ENCODE results near the gene YKT6.
"Not testable (repeated sequence)": the region's sequence is repeated elsewhere in the genome, so short reads cannot be mapped to it uniquely, and the experiment has no call there.

YKT6 gene

GRCh38 chr7:44200699-44201461, at the start of gene YKT6:
Gene YKT6, plus strand, starts transcription at chr7:44200978. Its CDS starts 158 bp downstream, at chr7:44201136.
- peak; percentile 99 for DNase-seq (ENCODE audit: low spot score)

DNA sequence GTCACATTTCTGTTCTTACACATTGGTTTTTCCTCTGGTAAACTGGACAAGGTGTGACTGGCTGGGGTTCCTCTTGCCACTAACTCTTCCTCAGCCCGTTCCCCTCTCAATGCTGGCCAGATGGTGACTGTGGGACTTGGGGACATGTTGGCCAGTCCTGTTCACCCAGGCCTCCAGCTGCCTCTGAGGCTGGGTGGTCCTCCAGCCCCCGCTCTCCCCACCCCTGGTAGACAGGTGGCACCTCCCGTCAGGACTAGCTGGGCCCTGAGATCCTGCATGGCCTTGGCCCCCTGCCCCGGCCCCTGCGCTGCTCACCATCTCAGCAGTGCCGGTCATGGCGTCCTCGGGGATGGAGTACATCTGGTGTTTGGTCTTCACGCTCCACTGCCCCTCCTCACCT, 48.8 kb upstream of the YKT6 start:
- no peak for DNase-seq (ENCODE audit: low spot score)

GRCh38 chr7:44152971-44153947, 47.5 kb upstream of the YKT6 start:
- DNase-seq (ENCODE audit: low spot score) = no peak

GRCh38 chr7:44153948-44154335, 46.8 kb upstream of the YKT6 start:
- no peak for DNase-seq (ENCODE audit: low spot score)

- DNase-seq (ENCODE audit: low spot score) = no peak
These were observed 46.1 kb upstream of the YKT6 start for GRCh38 chr7:44154703-44155102.

DNA sequence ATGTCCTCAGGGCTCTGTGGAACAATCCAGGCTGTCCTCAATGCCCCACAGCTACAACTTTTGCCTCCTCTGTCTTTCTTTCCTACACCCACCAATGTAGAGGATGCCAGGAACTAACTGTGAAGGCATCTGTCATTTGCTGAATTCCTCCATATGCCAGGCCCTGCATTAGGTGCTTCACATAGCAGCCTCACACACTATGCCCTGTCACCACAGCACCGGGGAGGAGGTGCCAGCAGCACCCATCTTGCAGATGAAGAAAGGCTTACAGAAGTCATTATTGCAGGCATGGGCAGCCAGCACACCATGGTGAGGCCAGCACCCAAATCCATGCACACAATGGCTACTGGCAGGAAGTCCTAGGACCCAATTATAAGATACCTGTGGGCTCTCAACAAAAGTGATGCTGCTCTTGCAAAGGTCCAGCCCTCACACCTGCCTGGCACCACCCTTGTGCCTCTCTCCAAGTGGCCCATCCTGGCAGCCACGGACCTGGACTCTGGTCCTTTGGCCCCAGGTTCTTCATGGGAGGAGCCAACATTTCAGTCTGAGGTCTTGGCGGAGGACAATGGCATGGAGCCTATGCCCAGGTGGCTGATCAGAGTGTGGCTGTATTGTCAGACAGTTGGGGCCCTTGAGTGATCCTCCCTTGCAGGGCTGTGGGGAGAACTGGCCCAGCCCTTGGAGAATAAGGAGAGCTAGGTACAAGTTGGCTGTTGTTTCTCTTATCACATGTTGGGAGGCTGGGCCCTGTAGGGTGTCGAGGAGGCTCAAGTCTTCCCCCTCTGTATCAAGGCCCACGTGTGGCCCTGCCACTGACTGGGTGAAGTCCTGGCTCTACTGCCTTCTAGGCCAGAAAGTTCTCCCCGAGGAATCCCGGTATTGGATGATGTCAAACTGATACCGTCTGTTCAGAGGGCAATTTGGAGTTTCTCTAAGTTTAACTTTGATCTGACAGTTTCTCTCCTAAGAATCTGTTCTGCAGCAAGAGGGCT, 45.3 kb upstream of the YKT6 start:
- DNase-seq (ENCODE audit: low spot score) = no peak

- DNase-seq (ENCODE audit: low spot score) = no peak
These were observed 44.2 kb upstream of the YKT6 start for GRCh38 chr7:44156453-44157010.

- DNase-seq (ENCODE audit: low spot score) = no peak
These were observed 43.4 kb upstream of the YKT6 start for GRCh38 chr7:44157116-44158080.

DNA sequence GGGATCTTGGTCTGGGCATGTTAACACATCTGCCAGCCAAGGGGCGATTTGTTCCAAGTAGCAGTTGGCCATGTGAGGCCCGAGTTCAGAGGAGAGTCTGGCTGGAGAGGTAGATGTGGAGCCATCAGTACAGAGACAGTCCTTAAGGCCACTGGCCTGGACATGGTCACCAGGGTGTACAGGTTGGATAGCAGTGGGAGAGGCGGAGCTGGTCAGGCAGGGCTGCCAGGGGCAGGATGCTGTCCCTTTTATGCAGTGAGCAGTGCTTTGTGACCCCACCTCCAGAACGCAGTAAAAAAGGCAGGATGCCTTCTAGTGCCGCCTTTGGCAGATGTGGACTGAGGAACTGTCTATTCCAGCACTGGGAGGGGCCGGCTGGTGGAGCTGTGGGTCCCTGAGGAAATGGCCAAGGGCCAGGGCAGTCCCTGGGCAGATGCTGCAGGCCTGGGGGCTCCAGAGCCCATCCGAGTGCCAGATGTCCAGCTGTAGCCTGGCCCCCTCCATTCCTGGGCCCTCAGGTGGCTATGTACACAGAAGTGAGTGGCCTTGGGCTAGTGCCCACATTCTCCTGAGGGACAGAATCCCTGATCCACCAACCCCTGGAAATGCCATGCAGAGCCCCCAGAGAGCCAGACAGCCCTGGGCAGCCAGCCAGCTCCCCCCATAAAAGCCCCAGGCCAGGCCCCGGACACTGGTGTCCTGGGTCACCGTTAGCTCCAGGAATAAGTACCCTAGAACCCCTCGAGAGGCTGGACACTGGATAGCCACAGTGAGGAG, 42.5 kb upstream of the YKT6 start:
- DNase-seq (ENCODE audit: low spot score) = no peak

DNA sequence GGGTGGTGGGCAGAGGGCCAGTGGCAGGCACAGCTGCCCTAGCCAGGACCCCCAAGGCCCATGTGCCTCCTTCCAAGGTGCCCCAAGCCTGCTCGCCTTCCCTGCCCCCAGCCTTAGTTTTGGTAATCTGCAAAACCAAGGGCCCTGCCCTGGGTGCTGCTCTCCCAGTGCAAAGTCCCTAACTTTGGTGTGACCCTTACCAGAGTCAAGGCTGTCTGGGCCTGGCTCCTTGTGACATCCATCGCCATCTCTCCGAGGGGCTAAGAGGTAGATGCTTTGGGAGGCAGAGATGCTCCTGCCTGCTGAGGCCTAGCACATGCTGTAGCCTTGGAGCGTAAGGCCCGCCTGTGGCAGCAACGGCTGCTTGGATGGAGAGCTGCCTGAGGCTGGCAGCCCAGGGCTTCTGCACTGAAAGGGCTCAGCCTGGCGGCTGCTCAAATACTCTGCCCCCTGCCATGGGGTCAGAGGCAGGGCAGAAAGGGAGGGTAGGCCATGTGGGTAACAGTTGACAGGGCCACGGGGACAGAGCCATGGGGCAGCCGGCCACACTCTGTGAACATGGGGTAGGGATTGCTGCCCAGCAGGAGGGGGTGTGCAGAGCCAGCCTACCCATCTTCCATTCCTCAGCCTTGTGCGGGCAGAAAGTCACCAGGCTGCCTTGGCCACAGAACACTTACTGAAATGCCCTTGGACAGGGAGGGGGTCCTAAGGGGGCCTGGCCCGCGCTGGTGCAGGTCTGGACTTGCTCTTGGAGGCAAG, 41.7 kb upstream of the YKT6 start:
- no peak for DNase-seq (ENCODE audit: low spot score)

DNA sequence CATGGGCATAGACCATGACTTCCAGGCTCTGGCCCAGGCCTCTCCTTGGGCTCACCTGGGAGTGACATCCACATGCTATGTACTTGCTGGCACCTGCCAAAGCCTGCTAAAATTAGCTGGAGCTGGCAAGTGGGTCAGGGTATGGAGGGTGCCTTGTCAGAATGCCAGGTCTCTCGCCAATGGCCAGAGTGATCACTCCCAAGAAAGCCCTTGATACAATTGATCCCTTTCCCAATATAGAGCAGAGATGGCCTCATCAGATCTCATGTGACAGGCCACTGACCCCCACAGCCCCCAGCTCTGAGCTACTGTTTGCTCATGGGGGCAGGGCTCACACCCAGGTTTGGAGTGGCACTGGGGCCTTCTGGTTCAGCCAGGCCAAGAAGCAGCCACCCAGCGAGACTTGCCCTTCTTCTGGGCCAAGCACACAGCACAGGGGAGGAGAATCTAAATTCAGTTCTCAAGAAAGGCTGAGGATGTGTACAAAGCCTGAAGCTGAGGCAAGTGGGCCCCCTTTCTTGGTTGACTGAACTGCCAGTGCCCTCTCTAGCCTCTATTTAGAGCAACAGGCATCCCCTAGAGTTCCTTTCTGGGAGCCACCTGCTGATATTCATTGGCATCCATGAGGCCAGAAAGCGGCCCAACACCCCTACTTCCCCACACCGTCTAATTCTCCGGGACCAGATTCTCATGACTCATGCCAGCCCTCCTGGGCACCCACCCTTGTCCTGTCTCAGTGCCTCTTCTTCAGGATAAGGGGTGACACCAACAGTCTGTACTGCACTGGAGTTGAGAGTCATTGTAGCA, 40.8 kb upstream of the YKT6 start:
- no peak for DNase-seq (ENCODE audit: low spot score)

GRCh38 chr7:44161371-44161770, 39.4 kb upstream of the YKT6 start:
- DNase-seq (ENCODE audit: low spot score) = no peak

DNA sequence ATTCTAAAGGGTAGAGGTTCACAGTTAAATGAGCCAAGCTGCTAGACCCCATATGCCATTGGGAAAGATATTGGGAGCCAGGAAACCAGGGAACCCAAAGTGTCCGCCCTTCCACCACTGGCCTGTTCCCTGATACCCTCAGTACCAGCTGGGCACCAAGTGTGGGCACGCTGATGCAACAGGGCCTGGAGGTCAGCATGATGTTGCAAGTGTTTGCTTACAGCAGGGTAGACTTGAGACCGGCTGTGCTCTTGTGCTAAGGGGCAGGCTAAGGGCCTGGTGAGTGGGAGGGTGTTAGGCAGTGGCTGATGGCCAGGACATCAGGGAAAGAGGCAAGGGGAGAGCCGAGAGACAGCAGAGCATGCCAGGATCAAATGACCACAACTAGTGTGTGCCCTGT, 38.6 kb upstream of the YKT6 start:
- DNase-seq (ENCODE audit: low spot score) = no peak

GRCh38 chr7:44162785-44163395, 37.9 kb upstream of the YKT6 start:
- no peak for DNase-seq (ENCODE audit: low spot score)

GRCh38 chr7:44163591-44163990, 37.2 kb upstream of the YKT6 start:
- DNase-seq (ENCODE audit: low spot score) = peak; percentile 97

DNA sequence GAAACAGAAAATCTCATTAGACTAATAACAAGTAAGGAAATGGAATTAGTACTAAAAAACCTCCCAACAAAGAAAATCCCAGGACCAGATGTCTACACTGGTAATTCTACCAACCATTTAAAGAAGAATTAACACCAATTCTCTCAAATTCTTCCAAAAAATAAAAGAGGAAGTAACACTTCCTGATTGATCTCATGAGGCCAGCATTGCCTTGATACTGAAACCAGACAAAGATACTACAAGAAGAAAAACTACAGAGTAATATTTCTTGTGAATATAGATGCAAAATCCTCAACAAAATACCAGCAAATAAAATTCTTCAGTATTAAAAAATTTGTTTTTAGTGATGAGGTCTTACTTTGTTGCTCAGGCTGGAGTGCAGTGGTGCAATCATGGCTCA, 32.9 kb upstream of the YKT6 start:
- DNase-seq (ENCODE audit: low spot score) = no peak

- not testable (repeated sequence) for DNase-seq (ENCODE audit: low spot score)
These were observed 28.9 kb upstream of the YKT6 start for GRCh38 chr7:44171901-44172300.

Measured in AG08395 (cell line).